HepG2 (cell line): Measurements from ENCODE around the gene UBE2C. TPM values are rescaled to one million over a fixed set of nuclear protein-coding genes. Genes with fewer than 3 reads are reported as not detected.

Experiments used
- BCLAF1 ChIP-seq: fragments of 450-650 bp; IDR thresholded peaks from 2 replicates; pipeline ENCODE4 v1.6.1; 2017; ENCODE audit warnings: mild to moderate bottlenecking
- DNMT1 ChIP-seq: sonication (generic); formaldehyde crosslinking; IDR thresholded peaks from 2 replicates; pipeline ENCODE4 v1.5.1; 2020; ENCODE audit warnings: mild to moderate bottlenecking, missing genetic modification reagents
- NPAS2 ChIP-seq: sonication (generic); formaldehyde crosslinking; IDR thresholded peaks from 2 replicates; pipeline ENCODE4 v1.8.0; 2022; ENCODE audit warnings: mild to moderate bottlenecking, missing genetic modification reagents, borderline replicate concordance
- PBX3 ChIP-seq: sonication (generic); formaldehyde crosslinking; IDR thresholded peaks from 2 replicates; pipeline ENCODE4 v1.8.1; 2023; ENCODE audit warnings: missing genetic modification reagents, inconsistent platforms, borderline replicate concordance
- RAD51 ChIP-seq: fragments of 450-650 bp; IDR thresholded peaks from 2 replicates; pipeline ENCODE4 v1.6.1; 2016; ENCODE audit warnings: borderline replicate concordance
- SAP130 ChIP-seq: IDR thresholded peaks from 2 replicates; pipeline ENCODE4 v1.6.1; 2016; ENCODE audit warnings: low read depth
- TRAFD1 ChIP-seq: sonication (generic); formaldehyde crosslinking; IDR thresholded peaks from 2 replicates; pipeline ENCODE4 v1.5.1; 2020; ENCODE audit warnings: missing genetic modification reagents, mild to moderate bottlenecking, borderline replicate concordance
- YEATS4 ChIP-seq: sonication (generic); formaldehyde crosslinking; IDR thresholded peaks from 2 replicates; pipeline ENCODE4 v1.4.0; 2020; ENCODE audit warnings: missing genetic modification reagents, borderline replicate concordance
- ZBTB46 ChIP-seq: sonication (generic); formaldehyde crosslinking; IDR thresholded peaks from 2 replicates; pipeline ENCODE4 v1.4.0; 2020; ENCODE audit warnings: mild to moderate bottlenecking, missing genetic modification reagents, borderline replicate concordance
- ZNF180 ChIP-seq: sonication (generic); formaldehyde crosslinking; IDR thresholded peaks from 2 replicates; pipeline ENCODE4 v1.4.0; 2020; ENCODE audit warnings: low read depth, missing genetic modification reagents, borderline replicate concordance
- ZNF20 ChIP-seq: sonication (generic); formaldehyde crosslinking; IDR thresholded peaks from 2 replicates; pipeline ENCODE4 v1.4.0; 2020; ENCODE audit warnings: mild to moderate bottlenecking, moderate library complexity, missing genetic modification reagents
- ZNF646 ChIP-seq: sonication (generic); formaldehyde crosslinking; IDR thresholded peaks from 2 replicates; pipeline ENCODE4 v1.9.0; 2021; ENCODE audit warnings: mild to moderate bottlenecking, missing genetic modification reagents
- ZNF761 ChIP-seq: sonication (generic); formaldehyde crosslinking; conservative IDR thresholded peaks from 2 replicates; pipeline ENCODE4 v1.4.0; 2020; ENCODE audit warnings: mild to moderate bottlenecking, missing genetic modification reagents
- polyA plus RNA-seq, 8 experiments: library from polyadenylated mRNA; depleted of rRNA in 3 of 8; stranded (reverse) in 7 of 8; unstranded in 1 of 8; fragments of >200 nt; fragmentation: Illumina TruSeq in 4 of 8; extraction: Trizol in 4 of 8; gene quantifications; 2 replicates each; pipeline versions ENCODE4 v1.2.1 to v1.2.3, GENCODE V29; 2011 to 2016; ENCODE audit warnings: low read depth in 4 of 8, missing spikeins in 1 of 8, mixed read lengths in 1 of 8; ENCODE audit not compliant: insufficient read depth in 1 of 8
- total RNA-seq, 5 experiments: library from RNA; depleted of rRNA; stranded (reverse); fragments of >200 nt; fragmentation: Illumina TruSeq; extraction: Trizol; gene quantifications; 2 replicates each; pipeline ENCODE4 v1.2.3, GENCODE V29; 2016; ENCODE audit warnings: low read depth in 1 of 5

Gene UBE2C
- total and polyA plus RNA-seq, 2 of the 13 experiments (the other 11 are each of a cell fraction or from before 2014, with no cell fraction given), result 100 to 123 TPM

GRCh38 chr20:45833030-45833882 is 20.8 kb downstream of the UBE2C start, which contains the start of gene SNX21 (continued):
- TF ChIP-seq DNMT1 (CRISPR knock-in tag) (peak; percentile 10; the same call in 1 of the 2 replicates), BCLAF1 (no peak), YEATS4 (CRISPR knock-in tag) (peak; percentile 95), ZBTB46 (CRISPR knock-in tag) (no peak), ZNF646 (CRISPR knock-in tag) (peak; percentile 42; the same call in 1 of the 2 replicates), RAD51 (no peak), SAP130 (peak; percentile 82), ZNF761 (CRISPR knock-in tag) (peak; percentile 30; the same call in 1 of the 2 replicates), ZNF20 (CRISPR knock-in tag) (peak; percentile 75; the same call in 1 of the 2 replicates), PBX3 (CRISPR knock-in tag) (no peak), TRAFD1 (no peak), NPAS2 (CRISPR knock-in tag) (no peak), ZNF180 (CRISPR knock-in tag) (no peak)
